DND-41 (cell line): ENCODE results near the gene DNAJA3.

Source experiments
- ATAC-seq: fragments of 200-7000 bp; cut with Tn5 transposase; 3 replicates; pipeline ENCODE4 v1.9.1; 2021; ENCODE audit warnings: low read depth; ENCODE audit not compliant: insufficient read depth
- DNase-seq: peaks from one replicate; pipeline ENCODE4 v3.0.0-alpha.2; 2020
- H2AFZ ChIP-seq: 2 replicates; pipeline ENCODE4 v1.6.0; 2012; ENCODE audit warnings: low read depth, low read length
- H3K27ac ChIP-seq: 2 replicates; pipeline ENCODE4 v1.5.1; 2012; ENCODE audit warnings: low read length, inconsistent platforms
- H3K27me3 ChIP-seq: fragments of 200-600 bp; sonication (generic); 2 replicates; pipeline ENCODE4 v1.6.0; 2012; ENCODE audit warnings: low read length, mild to moderate bottlenecking, inconsistent platforms; ENCODE audit not compliant: insufficient read depth, poor library complexity
- H3K36me3 ChIP-seq: 2 replicates; pipeline ENCODE4 v1.5.1; 2012; ENCODE audit warnings: low read length, inconsistent platforms; ENCODE audit not compliant: insufficient read depth
- H3K4me1 ChIP-seq: 2 replicates; pipeline ENCODE4 v1.5.1; 2012; ENCODE audit warnings: mild to moderate bottlenecking, low read length; ENCODE audit not compliant: insufficient read depth
- H3K4me2 ChIP-seq: 2 replicates; pipeline ENCODE4 v1.6.0; 2012; ENCODE audit warnings: mild to moderate bottlenecking, moderate library complexity, low read length, inconsistent platforms; ENCODE audit not compliant: insufficient read depth
- H3K4me3 ChIP-seq, 2 experiments: fragments of 200-600 bp in 1 of 2; shearing (Covaris generic) in 1 of 2; 2 replicates each; pipeline ENCODE4 v1.5.1; 2012 to 2016; ENCODE audit warnings: inconsistent platforms in 2 of 2, low read length in 2 of 2, mild to moderate bottlenecking in 2 of 2, low read depth in 1 of 2, moderate library complexity in 1 of 2
- H3K79me2 ChIP-seq: 2 replicates; pipeline ENCODE4 v1.6.0; 2012; ENCODE audit warnings: low read length, inconsistent platforms; ENCODE audit not compliant: insufficient read depth
- H3K9ac ChIP-seq: 2 replicates; pipeline ENCODE4 v1.6.0; 2012; ENCODE audit warnings: low read depth, mild to moderate bottlenecking, inconsistent platforms, low read length, moderate library complexity
- H3K9me3 ChIP-seq: 2 replicates; pipeline ENCODE4 v1.5.1; 2012; ENCODE audit warnings: low read length, moderate library complexity, mild to moderate bottlenecking, inconsistent platforms; ENCODE audit not compliant: insufficient read depth, severe bottlenecking
- H4K20me1 ChIP-seq: 2 replicates; pipeline ENCODE4 v1.6.0; 2012; ENCODE audit warnings: low read length; ENCODE audit not compliant: insufficient read depth
- EZH2 ChIP-seq: IDR thresholded peaks from 3 replicates; pipeline ENCODE4 v1.6.1; 2012; ENCODE audit warnings: borderline replicate concordance, low read depth, mild to moderate bottlenecking, moderate library complexity, low read length, inconsistent platforms; ENCODE audit not compliant: severe bottlenecking
- TF ChIP-seq, protein P1 (sequence below): IDR thresholded peaks from 2 replicates; pipeline ENCODE4 v1.5.1; 2012; ENCODE audit warnings: borderline replicate concordance, low read length, moderate library complexity, mild to moderate bottlenecking; ENCODE audit not compliant: poor library complexity, severe bottlenecking; ENCODE audit errors: extremely low read depth

Gene DNAJA3

DNA sequence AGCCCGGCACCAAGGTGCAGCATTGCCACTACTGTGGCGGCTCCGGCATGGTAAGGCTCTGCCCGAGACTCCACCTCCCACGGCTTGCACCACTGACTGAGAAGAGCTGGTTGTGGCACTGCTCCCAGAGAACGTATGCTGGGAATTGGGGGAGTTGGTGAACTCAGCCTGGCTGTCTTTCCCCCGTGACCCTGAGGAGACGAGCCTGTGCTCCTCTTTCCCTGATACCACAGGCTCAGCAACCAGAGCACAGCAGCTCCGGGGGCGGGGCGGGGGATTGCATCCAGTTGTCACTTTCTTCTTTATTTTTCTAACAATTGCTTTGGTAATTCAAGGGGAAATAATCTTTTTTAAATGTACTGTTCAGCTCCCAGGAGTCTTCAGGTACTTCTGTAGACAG, 16.7 kb downstream of the DNAJA3 start:
- TF ChIP-seq EZH2, result no peak
- TF ChIP-seq, protein P1, sequence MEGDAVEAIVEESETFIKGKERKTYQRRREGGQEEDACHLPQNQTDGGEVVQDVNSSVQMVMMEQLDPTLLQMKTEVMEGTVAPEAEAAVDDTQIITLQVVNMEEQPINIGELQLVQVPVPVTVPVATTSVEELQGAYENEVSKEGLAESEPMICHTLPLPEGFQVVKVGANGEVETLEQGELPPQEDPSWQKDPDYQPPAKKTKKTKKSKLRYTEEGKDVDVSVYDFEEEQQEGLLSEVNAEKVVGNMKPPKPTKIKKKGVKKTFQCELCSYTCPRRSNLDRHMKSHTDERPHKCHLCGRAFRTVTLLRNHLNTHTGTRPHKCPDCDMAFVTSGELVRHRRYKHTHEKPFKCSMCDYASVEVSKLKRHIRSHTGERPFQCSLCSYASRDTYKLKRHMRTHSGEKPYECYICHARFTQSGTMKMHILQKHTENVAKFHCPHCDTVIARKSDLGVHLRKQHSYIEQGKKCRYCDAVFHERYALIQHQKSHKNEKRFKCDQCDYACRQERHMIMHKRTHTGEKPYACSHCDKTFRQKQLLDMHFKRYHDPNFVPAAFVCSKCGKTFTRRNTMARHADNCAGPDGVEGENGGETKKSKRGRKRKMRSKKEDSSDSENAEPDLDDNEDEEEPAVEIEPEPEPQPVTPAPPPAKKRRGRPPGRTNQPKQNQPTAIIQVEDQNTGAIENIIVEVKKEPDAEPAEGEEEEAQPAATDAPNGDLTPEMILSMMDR, result no peak
- no peaks in the 10 kb centered on the region; the same call in 1 of the 2 replicates for H3K79me2 ChIP-seq
- H3K27me3 ChIP-seq, result no peaks in the 10 kb centered on the region
- H3K9me3 ChIP-seq, result no peaks in the 10 kb centered on the region
- no peak overlapping the region for H3K27ac ChIP-seq
- H3K9ac ChIP-seq, result no peak overlapping the region
- ATAC-seq (no peak), DNase-seq (no peak)
- no peaks in the 10 kb centered on the region for H3K4me1 ChIP-seq
- 0 out of 2 replicates have a peak, but pooled peaks cover 10% of the 10 kb centered on the region for H4K20me1 ChIP-seq
- no peak overlapping the region for H3K4me3 ChIP-seq
- H2AFZ ChIP-seq, result no peak overlapping the region
- H3K36me3 ChIP-seq, result peaks cover 84% of the 10 kb centered on the region
- H3K4me2 ChIP-seq, result no peak overlapping the region

DNA sequence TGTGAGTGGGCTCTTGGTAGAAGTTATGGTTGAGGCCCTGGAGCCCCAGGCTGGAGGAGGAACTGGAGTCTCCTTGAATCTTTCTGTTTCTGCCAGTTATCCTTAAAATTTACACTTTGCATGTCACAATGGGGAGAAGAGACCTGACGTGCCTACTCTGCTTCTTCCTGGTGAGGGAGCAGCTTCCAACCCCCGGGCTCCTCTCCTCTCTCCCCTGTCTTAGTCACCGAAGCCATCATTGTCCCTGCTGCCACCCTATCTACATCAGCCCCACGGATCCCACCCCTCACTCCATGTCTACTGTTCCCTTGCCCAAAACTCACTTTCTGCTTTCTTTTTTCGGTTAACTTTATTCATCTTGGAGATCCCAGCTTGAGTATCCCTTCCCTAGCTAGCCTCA, 17.6 kb downstream of the DNAJA3 start:
- Histone ChIP-seq H3K9ac (no peak overlapping the region), H3K27ac (no peak overlapping the region), H3K36me3 (peaks cover 85% of the 10 kb centered on the region), H2AFZ (no peak overlapping the region), H3K27me3 (no peaks in the 10 kb centered on the region), H3K79me2 (no peaks in the 10 kb centered on the region), H3K4me1 (no peaks in the 10 kb centered on the region), H3K4me3 (no peak overlapping the region), H4K20me1 (0 out of 2 replicates have a peak, but pooled peaks cover 10% of the 10 kb centered on the region), H3K4me2 (no peak overlapping the region), H3K9me3 (no peaks in the 10 kb centered on the region)
- TF ChIP-seq, protein P1, result no peak
- no peak for TF ChIP-seq EZH2
- DNase-seq (no peak), ATAC-seq (no peak)

DNA sequence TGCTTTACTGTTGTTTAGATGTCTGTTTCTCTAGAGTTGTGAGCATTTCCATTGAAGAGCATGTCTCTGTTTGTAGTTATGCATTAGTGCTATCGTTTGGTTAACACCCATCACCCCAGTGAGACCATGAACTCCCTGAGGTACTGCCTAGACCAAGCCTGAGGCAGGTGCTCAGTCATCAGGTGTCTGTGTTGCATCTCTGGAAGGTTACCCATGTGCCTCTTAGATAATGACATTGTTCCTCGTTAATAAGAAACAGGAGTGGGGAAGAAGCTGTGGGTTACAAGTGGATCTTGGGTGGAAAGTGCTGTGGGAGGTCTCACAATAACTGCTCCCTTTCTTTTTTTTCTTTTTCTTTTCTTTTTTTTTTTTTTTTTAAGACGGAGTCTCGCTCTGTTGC, 18.3 kb downstream of the DNAJA3 start:
- no peaks in the 10 kb centered on the region for H3K79me2 ChIP-seq
- no peak for TF ChIP-seq EZH2
- TF ChIP-seq, protein P1, result no peak
- H3K9ac ChIP-seq, result no peak overlapping the region
- 0 out of 2 replicates have a peak, but pooled peaks cover 10% of the 10 kb centered on the region for H4K20me1 ChIP-seq
- no peaks in the 10 kb centered on the region for H3K4me1 ChIP-seq
- no peak overlapping the region for H3K27ac ChIP-seq
- ATAC-seq, result no peak
- H3K36me3 ChIP-seq, result peaks cover 88% of the 10 kb centered on the region
- H3K9me3 ChIP-seq, result no peaks in the 10 kb centered on the region
- H3K4me2 ChIP-seq, result no peak overlapping the region
- DNase-seq, result no peak
- no peaks in the 10 kb centered on the region for H3K27me3 ChIP-seq
- no peak overlapping the region for H2AFZ ChIP-seq
- H3K4me3 ChIP-seq, result no peak overlapping the region

DNA sequence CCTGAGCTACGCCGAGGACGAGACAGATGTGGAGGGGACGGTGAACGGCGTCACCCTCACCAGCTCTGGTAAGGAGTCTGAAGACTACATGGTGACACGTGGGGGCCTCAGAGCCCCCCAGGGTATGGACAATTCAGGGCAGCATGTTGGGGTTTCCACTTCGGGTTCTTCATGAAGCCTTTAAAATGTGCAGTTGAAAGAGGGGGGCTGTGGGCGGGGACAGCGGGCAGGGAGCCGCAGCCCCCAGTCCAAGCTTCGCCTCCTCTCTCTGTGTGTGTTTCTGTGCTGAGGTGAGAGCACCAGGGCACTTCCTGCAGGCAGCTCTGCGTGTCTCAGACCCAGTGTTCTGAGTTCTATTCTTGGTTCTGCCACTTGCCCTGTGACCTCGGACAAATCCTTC, 24.8 kb downstream of the DNAJA3 start:
- no peaks in the 10 kb centered on the region for H3K9me3 ChIP-seq
- peaks cover 89% of the 10 kb centered on the region for H3K36me3 ChIP-seq
- ATAC-seq (no peak), DNase-seq (no peak)
- no peaks in the 10 kb centered on the region for H3K27me3 ChIP-seq
- H4K20me1 ChIP-seq, result peaks cover 16% of the 10 kb centered on the region
- no peak overlapping the region for H3K4me3 ChIP-seq
- no peak overlapping the region for H3K4me2 ChIP-seq
- no peaks in the 10 kb centered on the region for H3K79me2 ChIP-seq
- H3K9ac ChIP-seq, result no peak overlapping the region
- H2AFZ ChIP-seq, result no peak overlapping the region
- H3K27ac ChIP-seq, result no peak overlapping the region
- no peaks in the 10 kb centered on the region for H3K4me1 ChIP-seq
- TF ChIP-seq, protein P1, result no peak
- no peak for TF ChIP-seq EZH2
